Measurements from ENCODE around the gene AASS.

The AASS gene

GRCh38 chr7:122035876-122036275 is 108.2 kb downstream of the AASS start:
- no peak for DNase-seq

DNA sequence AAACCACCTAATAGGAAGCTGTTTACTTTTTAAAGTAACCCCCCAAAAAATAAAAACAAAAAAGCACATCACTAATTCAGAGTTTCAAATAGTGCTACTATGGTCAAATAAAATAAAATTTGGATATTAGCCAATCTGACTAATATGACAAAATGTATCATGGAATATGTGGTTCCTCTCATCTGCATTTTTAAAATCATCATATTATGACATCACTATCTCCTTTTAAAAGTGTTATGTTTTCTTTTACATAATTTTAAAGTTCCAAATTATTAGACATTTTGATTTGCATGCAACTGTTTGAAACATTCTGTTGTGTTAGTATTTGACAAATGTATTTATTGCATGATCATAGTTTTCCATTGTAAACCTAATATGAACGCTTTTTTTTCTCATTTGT is 110.4 kb downstream of the AASS start:
- DNase-seq = no peak

- DNase-seq = no peak
These were observed 117.0 kb downstream of the AASS start for GRCh38 chr7:122027058-122027457.

Data from CD4-positive, alpha-beta T cell treated with Interferon gamma for 1 hour (primary cell).